Naive B cell (primary cell): ENCODE data around the gene UXS1. TPM values are rescaled to one million over a fixed set of nuclear protein-coding genes. Genes with fewer than 3 reads are reported as not detected.

Experiments
- ATAC-seq, 2 donors: fragments of 150-1000 bp; cut with Tn5 transposase; 2 replicates each; pipeline ENCODE4 v1.10.0; 2021; ENCODE audit warnings: low read depth in 2 of 2, mild to moderate bottlenecking in 2 of 2, moderate library complexity in 2 of 2
- DNase-seq: peaks from one replicate; pipeline ENCODE4 v3.0.0; 2022
- H3K27ac Mint-ChIP-seq, 6 donors: one replicate each; pipeline ENCODE4 v1.8.0; 2020 to 2022; ENCODE audit warnings: mild to moderate bottlenecking in 6 of 6, mixed read lengths in 6 of 6, moderate library complexity in 5 of 6, inconsistent platforms in 2 of 6
- H3K27me3 Mint-ChIP-seq, 3 donors: one replicate each; pipeline ENCODE4 v1.8.0; 2021 to 2022; ENCODE audit warnings: mixed read lengths in 3 of 3, mild to moderate bottlenecking in 1 of 3
- H3K36me3 Mint-ChIP-seq, 2 donors: one replicate each; pipeline ENCODE4 v1.8.0; 2020 to 2022; ENCODE audit warnings: mixed read lengths in 2 of 2, inconsistent platforms in 1 of 2, mild to moderate bottlenecking in 1 of 2
- H3K4me1 Mint-ChIP-seq, 3 donors: one replicate each; pipeline ENCODE4 v1.8.0; 2020 to 2022; ENCODE audit warnings: mixed read lengths in 3 of 3, inconsistent platforms in 1 of 3, mild to moderate bottlenecking in 1 of 3, moderate library complexity in 1 of 3
- H3K4me3 Mint-ChIP-seq, 8 donors: one replicate each; pipeline ENCODE4 v1.8.0; 2020 to 2022; ENCODE audit warnings: mild to moderate bottlenecking in 8 of 8, mixed read lengths in 8 of 8, moderate library complexity in 8 of 8, inconsistent platforms in 2 of 8
- H3K9me3 Mint-ChIP-seq, 7 donors: one replicate each; pipeline ENCODE4 v1.8.0; 2020 to 2022; ENCODE audit warnings: mixed read lengths in 7 of 7, mild to moderate bottlenecking in 5 of 7, inconsistent platforms in 2 of 7, moderate library complexity in 1 of 7
- polyA plus RNA-seq, 6 donors: library from polyadenylated mRNA; unstranded; fragments of 300-500 nt; fragmentation: Illumina TruSeq; gene quantifications; one replicate each; pipeline ENCODE4 v1.2.3, GENCODE V29; 2021; ENCODE audit warnings: low read depth in 6 of 6

The UXS1 gene
- polyA plus RNA-seq, 6 donors from 2014 or later: 26.8 to 61.0 (median 51.1) TPM

DNA sequence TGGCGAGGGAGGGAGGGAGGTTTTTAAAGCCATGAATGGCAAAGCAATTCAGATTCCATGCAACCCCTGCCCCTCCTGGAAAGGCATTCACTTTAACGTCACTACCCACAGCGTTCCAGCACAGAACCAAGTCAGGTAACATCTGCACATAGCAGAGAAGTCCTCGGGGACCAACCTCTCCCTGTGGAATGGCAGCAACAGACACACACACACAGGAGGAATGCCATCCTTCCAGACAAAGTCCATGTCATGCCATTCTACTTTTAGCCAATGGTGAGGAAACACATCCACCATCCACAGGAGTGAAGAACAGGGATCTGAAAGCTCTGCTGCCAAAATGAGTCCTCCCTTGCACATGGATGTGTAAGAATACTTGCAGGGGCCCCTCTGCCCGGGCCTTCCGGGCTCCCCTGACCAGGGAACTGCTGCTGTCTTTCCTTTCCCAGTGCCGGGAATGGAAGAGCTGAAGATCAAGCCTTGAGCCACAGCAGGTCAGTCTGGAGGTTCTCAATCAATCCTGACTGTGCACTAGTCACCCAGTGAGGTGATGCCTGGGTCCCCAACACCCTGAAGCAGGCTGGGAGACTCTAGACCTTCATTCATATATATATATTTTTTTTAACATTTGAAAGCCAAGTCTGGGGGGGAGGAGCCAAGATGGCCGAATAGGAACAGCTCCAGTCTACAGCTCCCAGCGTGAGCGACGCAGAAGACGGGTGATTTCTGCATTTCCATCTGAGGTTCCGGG is 63.7 kb downstream of the UXS1 start:
- H3K4me1 Mint-ChIP-seq: peaks cover 3 to 15% (median 13%) of the 10 kb centered on the region in 3 donors
- peaks cover 16 to 37% of the 10 kb centered on the region in 2 donors for H3K36me3 Mint-ChIP-seq
- no peaks in the 10 kb centered on the region for H3K27me3 Mint-ChIP-seq
- peak overlapping the region in 4 of 8 donors; percentile 42 to 81 (median 66) for H3K4me3 Mint-ChIP-seq
- peak overlapping the region in 3 of 6 donors; percentile 49 to 77 (median 57) for H3K27ac Mint-ChIP-seq
- no peak for DNase-seq
- no peak for ATAC-seq
- H3K9me3 Mint-ChIP-seq: no peaks in the 10 kb centered on the region

DNA sequence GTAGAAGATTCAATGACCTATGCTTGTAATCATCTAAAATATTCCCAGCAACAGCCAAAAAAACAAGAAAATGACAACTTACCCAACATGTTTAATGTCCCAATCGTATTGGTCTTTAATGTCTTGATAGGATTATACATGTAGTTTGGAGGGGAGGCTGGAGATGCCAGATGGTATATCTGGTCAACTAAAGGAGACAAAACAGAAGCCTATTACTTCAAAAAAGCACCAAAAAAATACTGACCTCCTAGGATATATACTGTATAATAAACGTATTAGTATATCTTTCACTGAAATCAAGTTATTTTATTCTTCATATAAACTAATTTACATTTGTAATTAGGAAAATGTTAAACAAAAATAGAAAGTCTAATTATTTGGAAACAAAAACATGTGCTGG is 64.5 kb downstream of the UXS1 start:
- ATAC-seq (no peak), DNase-seq (no peak)
- H3K36me3 Mint-ChIP-seq: peaks cover 16 to 44% of the 10 kb centered on the region in 2 donors
- H3K4me1 Mint-ChIP-seq: peaks cover 3 to 20% (median 17%) of the 10 kb centered on the region in 3 donors
- no peak overlapping the region for H3K4me3 Mint-ChIP-seq
- no peaks in the 10 kb centered on the region for H3K27me3 Mint-ChIP-seq
- peak overlapping the region in 1 of 6 donors; percentile 57 for H3K27ac Mint-ChIP-seq
- no peaks in the 10 kb centered on the region for H3K9me3 Mint-ChIP-seq

GRCh38 chr2:106129150-106129549 is 65.0 kb downstream of the UXS1 start:
- Mint-ChIP-seq H3K4me3 (no peak overlapping the region), H3K27me3 (no peaks in the 10 kb centered on the region), H3K4me1 (peaks cover 3 to 20% (median 17%) of the 10 kb centered on the region in 3 donors), H3K36me3 (peaks cover 18 to 44% of the 10 kb centered on the region in 2 donors), H3K9me3 (no peaks in the 10 kb centered on the region), H3K27ac (peak overlapping the region in 2 of 6 donors; percentile 25 to 80)
- DNase-seq: no peak
- ATAC-seq: no peak

DNA sequence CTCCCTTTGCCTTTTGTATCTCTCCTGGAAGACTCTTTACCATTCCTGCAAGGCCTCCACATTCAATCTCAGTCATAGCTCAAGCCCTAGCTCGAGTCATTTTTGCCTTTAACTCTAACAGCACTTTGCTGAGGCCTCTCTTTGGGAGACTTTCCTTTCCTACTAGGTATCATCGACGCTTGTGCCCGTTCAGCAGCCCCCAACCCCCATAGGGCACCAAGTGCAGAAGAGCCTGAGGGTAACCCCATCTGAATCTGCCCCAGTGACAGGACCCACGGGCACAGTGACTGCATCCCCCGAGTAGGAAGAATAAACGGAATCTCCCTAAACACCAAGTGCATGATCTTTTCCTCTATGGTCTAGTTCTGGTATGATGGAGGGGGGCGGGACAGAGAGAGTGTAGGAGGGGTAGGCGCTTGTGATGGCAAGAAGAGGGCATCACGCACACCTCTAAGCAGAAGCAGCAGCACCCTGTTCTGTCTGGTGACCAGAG is 66.3 kb downstream of the UXS1 start:
- peak overlapping the region in 3 of 6 donors; percentile 29 to 73 (median 70) for H3K27ac Mint-ChIP-seq
- peaks cover 18 to 44% of the 10 kb centered on the region in 2 donors for H3K36me3 Mint-ChIP-seq
- H3K9me3 Mint-ChIP-seq: no peaks in the 10 kb centered on the region

DNA sequence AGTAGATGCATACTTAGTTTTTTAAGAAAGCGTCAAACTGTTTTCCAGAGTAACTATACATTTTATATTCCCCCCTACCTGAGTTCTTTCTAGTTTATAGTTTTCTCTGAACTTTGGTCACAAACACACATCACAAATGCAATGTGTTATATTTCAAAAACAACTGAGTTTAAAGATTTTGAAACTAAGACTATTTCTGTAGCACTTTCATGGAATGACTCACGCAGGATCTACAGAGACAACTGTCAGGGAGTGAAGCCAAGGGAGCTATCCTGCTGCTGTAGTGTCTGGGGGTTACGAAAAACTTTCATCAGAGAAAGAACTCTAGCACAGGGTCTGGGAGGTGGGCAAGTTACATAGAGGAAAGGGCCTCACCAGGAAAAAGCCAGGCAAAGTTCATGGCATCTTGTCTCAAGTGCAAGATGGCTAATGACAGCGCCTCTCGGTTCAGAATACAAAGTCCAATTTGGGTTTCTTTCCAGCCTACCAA is 66.8 kb downstream of the UXS1 start:
- Mint-ChIP-seq H3K4me1 (peaks cover 3 to 20% (median 17%) of the 10 kb centered on the region in 3 donors), H3K27me3 (no peaks in the 10 kb centered on the region), H3K9me3 (no peaks in the 10 kb centered on the region), H3K27ac (peak overlapping the region in 4 of 6 donors; percentile 61 to 73 (median 70)), H3K4me3 (no peak overlapping the region), H3K36me3 (peaks cover 18 to 44% of the 10 kb centered on the region in 2 donors)
- DNase-seq: no peak
- ATAC-seq: no peak

More for the DNA sequence above, 66.3 kb downstream of the UXS1 start:
- Mint-ChIP-seq H3K4me1 (peaks cover 3 to 20% (median 17%) of the 10 kb centered on the region in 3 donors), H3K27me3 (no peaks in the 10 kb centered on the region), H3K4me3 (no peak overlapping the region)
- DNase-seq (no peak), ATAC-seq (no peak)

DNA sequence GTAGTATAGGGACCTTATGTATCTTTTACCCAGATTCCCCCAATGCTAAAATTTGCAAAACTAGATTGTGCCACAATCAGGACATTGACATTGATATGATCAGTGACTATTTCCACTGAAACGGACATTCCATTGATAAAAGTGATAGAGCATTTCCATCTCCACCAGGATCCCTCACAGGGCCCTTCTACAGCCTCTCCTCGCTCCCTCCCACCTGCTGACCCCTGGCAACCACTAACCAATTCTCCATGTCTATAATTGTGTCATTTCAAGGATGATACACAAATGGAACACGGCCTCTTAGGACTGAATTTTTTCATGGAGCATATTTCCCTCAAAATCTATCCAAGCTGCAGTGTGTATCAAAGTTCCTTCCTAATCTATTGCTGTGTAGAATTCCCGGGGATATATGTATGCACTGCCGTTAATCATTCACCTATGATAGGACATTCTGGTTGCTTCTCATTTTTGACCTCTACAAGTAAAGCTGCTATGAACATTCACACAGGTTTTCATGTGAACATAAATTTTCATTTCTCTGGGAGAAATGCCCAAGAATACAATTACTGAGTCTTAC is 67.3 kb downstream of the UXS1 start:
- ATAC-seq (no peak), DNase-seq (no peak)
- Mint-ChIP-seq H3K36me3 (peaks cover 18 to 44% of the 10 kb centered on the region in 2 donors), H3K9me3 (no peaks in the 10 kb centered on the region), H3K4me3 (no peak overlapping the region), H3K27ac (peak overlapping the region in 2 of 6 donors; percentile 61 to 69), H3K27me3 (no peaks in the 10 kb centered on the region), H3K4me1 (peaks cover 3 to 20% (median 17%) of the 10 kb centered on the region in 3 donors)

DNA sequence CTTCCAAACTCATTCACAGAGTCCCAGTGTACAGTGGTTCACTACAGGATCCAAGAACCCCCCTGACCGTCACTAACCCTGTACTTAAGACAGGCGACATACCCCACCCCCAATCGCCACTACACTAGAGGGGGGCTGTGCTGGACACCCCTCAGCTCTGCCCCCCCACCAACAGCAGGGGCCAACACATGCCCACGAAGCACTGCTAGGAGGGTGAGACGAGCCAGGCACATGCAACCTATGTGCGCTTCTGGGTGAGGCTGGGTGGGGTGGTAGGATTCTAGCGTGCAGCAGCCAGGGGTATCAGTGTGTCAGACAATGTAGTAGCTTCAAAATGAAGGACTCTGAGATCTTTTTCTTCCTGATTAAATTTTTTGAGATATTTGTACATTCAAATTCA is 67.8 kb downstream of the UXS1 start:
- no peaks in the 10 kb centered on the region for H3K9me3 Mint-ChIP-seq
- ATAC-seq: no peak
- no peak for DNase-seq
- H3K27ac Mint-ChIP-seq: peak overlapping the region in 3 of 6 donors; percentile 17 to 76 (median 66)
- H3K4me3 Mint-ChIP-seq: no peak overlapping the region
- no peaks in the 10 kb centered on the region for H3K27me3 Mint-ChIP-seq
- H3K4me1 Mint-ChIP-seq: peaks cover 3 to 20% (median 17%) of the 10 kb centered on the region in 3 donors
- H3K36me3 Mint-ChIP-seq: peaks cover 22 to 44% of the 10 kb centered on the region in 2 donors

GRCh38 chr2:106124905-106125549 is 69.1 kb downstream of the UXS1 start:
- DNase-seq (no peak), ATAC-seq (no peak)
- H3K27me3 Mint-ChIP-seq: no peaks in the 10 kb centered on the region
- no peak overlapping the region for H3K4me3 Mint-ChIP-seq
- H3K36me3 Mint-ChIP-seq: peaks cover 24 to 44% of the 10 kb centered on the region in 2 donors
- H3K9me3 Mint-ChIP-seq: no peaks in the 10 kb centered on the region
- H3K27ac Mint-ChIP-seq: peak overlapping the region in 5 of 6 donors; percentile 37 to 87 (median 44)
- H3K4me1 Mint-ChIP-seq: peaks cover 12 to 29% (median 27%) of the 10 kb centered on the region in 3 donors

- Mint-ChIP-seq H3K27me3 (no peaks in the 10 kb centered on the region), H3K4me1 (peaks cover 17 to 34% (median 31%) of the 10 kb centered on the region in 3 donors), H3K36me3 (peaks cover 21 to 41% of the 10 kb centered on the region in 2 donors), H3K9me3 (no peaks in the 10 kb centered on the region), H3K4me3 (no peak overlapping the region), H3K27ac (peak overlapping the region in 3 of 6 donors; percentile 41 to 86 (median 71))
- DNase-seq (no peak), ATAC-seq (no peak)
Measured at GRCh38 chr2:106124106-106124756, 69.9 kb downstream of the UXS1 start.

GRCh38 chr2:106122157-106122556 is 71.9 kb downstream of the UXS1 start:
- Mint-ChIP-seq H3K27ac (peak overlapping the region in 1 of 6 donors; percentile 52), H3K9me3 (no peaks in the 10 kb centered on the region), H3K4me1 (peaks cover 20 to 30% (median 25%) of the 10 kb centered on the region in 3 donors), H3K4me3 (no peak overlapping the region), H3K27me3 (no peaks in the 10 kb centered on the region), H3K36me3 (peaks cover 11 to 22% of the 10 kb centered on the region in 2 donors)
- DNase-seq: no peak
- no peak for ATAC-seq

DNA sequence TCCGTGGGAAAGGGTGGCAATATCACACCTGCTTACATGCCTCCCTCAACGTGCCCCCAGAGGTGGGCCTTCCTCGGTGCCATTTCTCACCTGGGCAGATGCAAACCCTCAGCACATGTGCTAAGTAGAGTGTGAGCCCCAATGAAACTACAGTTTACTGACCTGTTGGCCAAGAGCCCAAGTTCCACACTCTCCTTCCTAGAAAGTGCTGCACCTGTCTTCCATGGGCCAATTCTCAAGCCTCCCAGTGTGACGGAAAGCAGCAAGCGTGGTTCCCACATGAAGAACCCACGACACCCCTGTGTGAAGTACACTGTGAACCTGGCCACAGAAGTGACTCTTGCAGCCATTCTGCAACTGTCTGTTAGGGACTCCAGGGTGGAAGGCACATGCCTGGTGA is 73.7 kb downstream of the UXS1 start:
- DNase-seq (no peak), ATAC-seq (no peak)
- peak overlapping the region in 5 of 6 donors; percentile 49 to 84 (median 76) for H3K27ac Mint-ChIP-seq
- H3K4me1 Mint-ChIP-seq: peaks cover 20 to 26% (median 25%) of the 10 kb centered on the region in 3 donors
- H3K4me3 Mint-ChIP-seq: no peak overlapping the region
- H3K9me3 Mint-ChIP-seq: no peaks in the 10 kb centered on the region
- H3K36me3 Mint-ChIP-seq: peaks cover 7 to 8% of the 10 kb centered on the region in 2 donors
- H3K27me3 Mint-ChIP-seq: no peaks in the 10 kb centered on the region

GRCh38 chr2:106119074-106119473 is 75.0 kb downstream of the UXS1 start:
- H3K27ac Mint-ChIP-seq: peak overlapping the region in 1 of 6 donors; percentile 69

More at GRCh38 chr2:106119074-106119473, 75.0 kb downstream of the UXS1 start:
- Mint-ChIP-seq H3K4me1 (peaks cover 15 to 26% (median 21%) of the 10 kb centered on the region in 3 donors), H3K9me3 (no peaks in the 10 kb centered on the region), H3K27me3 (no peaks in the 10 kb centered on the region), H3K36me3 (peaks cover 0 to 5% of the 10 kb centered on the region in 2 donors), H3K4me3 (peak overlapping the region in 1 of 8 donors; percentile 21)
- DNase-seq (no peak), ATAC-seq (no peak)
